SW480 (cell line): ENCODE data around the gene DYDC1.
"Not testable (repeated sequence)": the region's sequence is repeated elsewhere in the genome, so short reads cannot be mapped to it uniquely, and the experiment has no call there.

ENCODE experiments used
- DNase-seq: peaks from one replicate; pipeline ENCODE4 v3.0.0-alpha.2; 2016; ENCODE audit warnings: low spot score

Gene DYDC1

DNA sequence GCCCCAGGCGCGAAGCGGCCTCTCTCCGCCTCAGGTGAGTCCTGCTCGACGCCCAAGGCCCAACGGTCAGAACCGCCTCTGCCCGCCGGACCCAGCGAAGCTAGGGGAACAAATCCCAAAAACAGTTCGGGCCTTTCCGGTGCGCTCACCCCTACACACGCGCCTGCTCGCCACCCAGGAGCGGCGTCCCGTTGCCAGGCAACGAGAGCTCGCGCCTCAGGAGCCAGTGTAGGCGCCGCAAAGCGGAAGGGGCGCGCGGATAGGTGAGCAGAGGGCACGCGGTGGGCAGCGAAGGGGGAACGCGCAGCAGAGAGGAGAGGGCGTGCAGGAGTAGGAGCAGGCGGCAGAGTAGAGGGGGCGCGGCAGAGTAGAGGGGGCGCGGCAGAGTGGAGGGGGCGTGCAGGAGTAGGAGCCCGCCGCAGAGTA is at the start of gene DYDC1, which contains the start of gene DYDC2:
Gene DYDC1, minus strand, starts transcription at position 193 of the 426 bp plus-strand sequence. CDS start 4,154 bp downstream, outside the sequence.
Gene DYDC2, plus strand, starts transcription at position 219 of the 426 bp plus-strand sequence. CDS start 5,663 bp downstream, outside the sequence.
- DNase-seq = no peak

DNA sequence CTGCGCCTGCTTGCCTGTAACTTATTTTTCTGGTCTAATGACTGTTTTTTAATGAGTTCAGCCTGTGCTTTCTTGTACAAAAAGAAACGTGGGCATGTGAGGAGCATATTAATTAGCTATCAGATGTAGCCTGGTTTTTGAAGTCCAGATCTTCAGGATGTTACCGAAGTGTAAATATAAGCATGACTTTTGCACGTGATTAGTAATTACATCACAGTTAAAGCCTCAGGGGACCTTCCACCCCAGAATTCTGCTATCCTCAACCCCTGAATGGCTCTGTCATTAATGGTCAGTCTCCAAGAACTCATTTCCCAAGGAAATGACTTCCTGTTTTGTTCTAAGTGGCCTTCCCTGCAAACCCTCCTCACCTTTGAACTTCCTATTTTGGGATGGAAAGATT is 49.6 kb upstream of the DYDC1 start:
- no peak for DNase-seq

DNA sequence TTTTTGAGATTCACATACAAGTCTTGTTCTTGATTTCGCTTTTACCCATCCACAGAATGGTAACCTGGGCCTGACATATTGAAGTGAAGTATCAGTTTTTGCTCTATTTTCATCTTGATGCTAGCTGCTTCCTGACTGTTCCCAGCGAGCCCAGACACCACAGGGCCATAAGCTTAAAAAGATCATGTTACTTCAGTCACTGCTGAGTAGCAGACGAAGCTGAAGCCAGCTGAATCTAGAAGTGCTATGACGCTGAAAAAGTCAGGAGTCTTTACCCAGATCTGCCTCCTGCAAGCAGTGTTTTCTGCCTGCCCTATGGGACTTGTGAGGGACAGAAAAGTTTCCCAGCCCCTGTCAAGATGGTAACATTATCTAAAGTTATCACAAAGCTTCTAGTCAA is 49.1 kb upstream of the DYDC1 start:
- no peak for DNase-seq

DNA sequence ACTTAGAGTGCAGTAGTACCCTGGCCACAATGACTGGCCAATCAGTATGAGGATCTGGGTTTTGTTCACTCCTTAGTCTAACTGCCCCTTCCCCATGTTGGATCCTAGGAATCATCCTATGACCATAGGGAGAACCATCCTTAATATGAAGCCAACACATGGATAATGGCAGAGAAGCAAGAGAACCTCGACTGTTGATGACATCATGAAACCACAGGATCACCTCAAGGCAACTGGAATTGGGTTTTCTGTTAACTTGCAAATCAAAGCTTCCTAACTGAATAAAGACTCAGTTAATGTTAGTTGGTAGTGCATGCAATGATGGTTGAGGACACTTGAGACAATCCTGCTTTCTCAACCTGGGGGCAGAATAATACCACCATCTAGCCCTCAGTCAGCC is 48.5 kb upstream of the DYDC1 start:
- DNase-seq = no peak

DNA sequence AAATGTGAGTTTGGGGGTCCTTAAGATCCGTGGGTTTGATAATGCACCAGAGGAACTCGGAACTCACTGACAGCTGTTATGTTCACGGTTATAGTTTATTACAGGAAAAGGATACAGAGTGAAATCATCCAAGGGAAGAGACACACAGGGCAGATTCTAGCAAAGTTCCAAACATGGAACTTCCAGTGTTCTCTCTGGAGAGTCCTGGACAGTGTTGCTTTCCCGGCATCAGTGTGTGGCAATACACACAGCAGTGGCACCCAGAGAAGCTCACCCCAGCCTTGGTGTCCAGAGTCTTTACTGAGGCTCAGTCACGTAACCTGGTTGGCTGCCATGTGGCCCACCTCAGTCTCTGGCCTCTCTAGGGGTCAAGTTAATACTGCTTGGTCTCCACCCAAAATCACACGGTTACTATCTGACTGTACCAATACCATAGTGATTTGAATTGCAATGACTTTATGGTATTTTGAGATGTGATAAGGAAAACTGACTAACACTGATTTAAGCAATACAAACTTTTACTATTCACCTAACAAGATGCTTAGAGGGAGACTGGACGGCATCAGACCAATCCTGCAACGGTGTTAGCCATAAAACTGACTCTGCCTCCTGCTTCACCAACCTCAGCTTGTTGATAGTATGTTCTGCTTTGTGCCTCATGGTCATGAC is 43.7 kb upstream of the DYDC1 start:
- no peak for DNase-seq

DNA sequence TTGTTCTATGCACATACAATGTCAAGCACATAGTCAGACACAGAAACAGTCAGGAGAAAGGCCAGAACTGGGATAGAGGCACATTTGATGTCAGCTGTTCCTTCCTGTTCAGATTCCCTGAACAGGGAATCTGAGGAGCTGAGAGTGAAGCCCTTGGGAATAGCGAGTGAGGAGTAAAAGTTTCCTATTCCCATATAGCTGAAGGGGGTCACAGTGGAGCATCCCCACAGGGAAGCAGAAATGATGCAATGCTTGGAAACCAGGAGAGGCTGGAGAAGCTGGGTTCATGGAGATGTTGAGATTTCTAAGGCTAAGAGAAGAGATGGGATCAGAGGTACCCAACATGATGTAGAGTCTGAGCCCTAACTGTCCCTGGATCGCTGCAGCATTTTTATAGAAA is 40.5 kb upstream of the DYDC1 start:
- DNase-seq = peak; percentile 20

DNA sequence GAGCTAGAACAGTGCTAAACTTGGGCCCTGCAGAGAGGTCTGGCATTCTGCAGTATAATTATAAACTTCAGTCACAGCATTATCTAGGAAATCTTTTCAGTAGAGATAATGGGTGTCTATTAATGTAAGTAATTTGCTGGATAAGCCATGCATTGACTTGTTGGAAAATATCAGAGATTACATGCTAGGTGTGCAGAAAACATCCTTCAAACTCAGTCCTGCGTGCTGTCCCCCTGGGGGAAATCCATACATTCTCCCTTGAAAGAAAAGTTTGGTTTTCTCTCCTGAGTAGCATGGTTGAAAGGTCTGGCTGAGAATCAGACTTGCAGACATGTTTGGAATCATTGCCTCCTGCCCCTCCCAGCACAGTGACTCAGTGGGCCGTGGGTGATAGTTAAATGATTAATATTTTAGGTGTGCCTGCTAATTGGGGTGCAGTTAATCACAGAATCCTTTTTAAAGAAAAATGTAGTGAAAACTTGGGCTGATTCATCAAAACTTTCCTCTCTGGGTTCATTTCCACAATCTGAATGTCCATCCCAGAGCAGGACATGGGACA is 37.9 kb upstream of the DYDC1 start:
- DNase-seq = no peak

DNA sequence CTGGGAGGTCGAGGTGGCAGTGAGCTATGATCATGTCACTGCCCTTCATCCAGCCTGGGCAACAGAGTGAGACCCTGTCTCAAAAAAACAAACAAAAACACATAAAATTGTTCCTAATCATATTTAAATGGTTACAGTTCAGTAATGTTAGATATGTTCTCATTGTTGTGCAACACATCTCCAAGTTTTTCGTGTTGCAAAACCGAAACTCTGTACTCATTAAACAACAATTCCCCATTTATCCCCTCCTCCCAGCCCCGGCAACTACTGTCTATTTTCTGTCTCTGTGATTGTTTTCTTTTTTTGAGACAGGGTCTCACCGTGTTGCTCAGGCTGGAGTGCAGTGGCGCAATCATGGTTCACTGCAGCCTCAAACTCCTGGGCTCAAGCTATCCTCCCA is 35.7 kb upstream of the DYDC1 start:
- DNase-seq = no peak

DNA sequence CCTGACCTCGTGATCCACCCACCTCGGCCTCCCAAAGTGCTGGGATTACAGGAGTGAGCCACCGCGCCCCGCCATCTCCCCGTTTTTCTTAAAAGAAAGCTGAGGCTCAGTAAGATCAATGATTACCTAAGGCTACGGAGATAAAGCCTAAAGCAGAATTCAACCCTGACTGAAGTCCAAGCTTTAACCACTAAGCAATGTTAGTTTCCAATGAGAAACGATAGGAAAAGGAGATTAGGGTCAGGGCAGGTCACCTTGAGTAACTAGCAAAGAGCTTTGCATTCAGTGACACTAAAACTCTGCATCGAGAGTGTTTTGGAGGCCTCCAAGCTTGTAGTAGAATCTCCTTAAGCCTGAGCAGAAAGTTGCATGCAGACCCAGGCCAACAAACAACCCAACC is 34.2 kb upstream of the DYDC1 start:
- DNase-seq = no peak

DNA sequence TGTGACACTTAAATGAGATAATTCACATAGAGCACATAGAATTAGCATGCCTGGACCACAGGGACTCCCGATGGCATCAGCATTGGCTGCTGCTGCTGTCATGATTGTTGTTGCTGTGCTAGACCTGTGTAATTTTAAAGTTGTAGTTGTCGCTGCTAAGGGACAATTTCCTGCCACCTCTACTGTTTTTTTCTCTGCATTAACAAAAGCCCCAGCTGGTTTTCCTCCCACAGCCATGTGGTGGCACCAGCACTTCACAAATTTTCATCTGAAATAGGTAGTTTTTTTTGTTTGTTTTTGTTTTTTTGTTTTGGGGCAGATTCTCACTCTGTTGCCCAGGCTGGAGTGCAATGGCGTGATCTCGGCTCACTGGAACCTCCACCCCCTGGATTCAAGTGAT is 26.4 kb upstream of the DYDC1 start:
- peak; percentile 49 for DNase-seq

DNA sequence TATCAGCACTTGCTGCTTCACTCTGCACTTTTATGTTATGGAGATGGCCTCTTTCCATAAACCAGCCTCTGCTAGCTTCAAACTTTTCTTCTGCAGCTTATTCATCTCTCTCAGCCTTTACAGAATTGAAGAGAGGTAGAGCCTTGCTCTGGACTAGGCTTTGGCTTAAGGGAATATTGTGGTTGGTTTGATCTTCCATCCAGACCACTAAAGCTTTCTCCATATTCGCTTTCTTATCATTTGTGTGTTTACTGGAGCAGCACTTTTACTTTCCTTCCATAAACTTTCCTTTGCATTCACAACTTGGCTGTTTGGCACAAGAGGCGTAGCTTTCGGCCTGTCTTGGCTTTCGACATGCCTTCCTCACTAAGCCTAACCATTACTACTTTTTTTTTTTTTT is 23.6 kb upstream of the DYDC1 start:
- DNase-seq = no peak

DNA sequence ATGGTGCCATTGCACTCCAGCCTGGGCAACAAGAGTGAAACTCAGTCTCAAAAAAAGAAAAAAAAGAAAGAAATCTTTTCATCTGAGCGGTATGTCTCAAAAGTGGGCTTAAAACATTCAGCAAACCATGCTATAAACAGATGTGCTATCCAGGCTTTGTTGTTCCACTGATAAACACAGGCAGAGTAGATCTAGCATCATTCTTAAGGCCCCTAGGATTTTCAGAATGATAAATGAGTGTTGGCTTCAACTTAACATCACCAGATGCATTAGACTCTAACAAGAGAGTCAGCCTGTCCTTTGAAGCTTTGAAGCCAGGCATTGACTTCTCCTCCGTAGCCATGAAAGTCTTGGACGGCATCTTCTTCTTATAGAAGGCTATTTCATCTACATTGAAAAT is 23.1 kb upstream of the DYDC1 start:
- DNase-seq = no peak

DNA sequence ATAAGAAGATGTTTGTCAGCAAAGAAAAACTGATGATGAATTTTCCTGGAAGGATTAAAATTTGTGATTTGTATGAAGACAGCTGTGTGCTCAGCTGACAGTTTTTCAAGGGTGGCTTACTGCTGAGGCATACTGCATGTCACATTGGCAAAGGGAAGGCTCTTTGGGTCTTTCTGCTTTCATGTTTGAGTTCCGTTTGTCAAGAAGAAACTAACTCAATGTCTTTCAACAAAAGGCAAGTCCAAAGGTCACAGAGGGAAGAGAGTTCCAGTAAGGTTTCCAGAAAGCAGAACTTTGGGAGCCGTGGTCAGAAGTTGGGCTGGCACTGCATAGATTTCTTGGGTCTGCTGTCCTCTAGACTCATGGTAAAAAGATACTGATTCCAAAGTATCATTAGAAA is 16.9 kb upstream of the DYDC1 start:
- no peak for DNase-seq

DNA sequence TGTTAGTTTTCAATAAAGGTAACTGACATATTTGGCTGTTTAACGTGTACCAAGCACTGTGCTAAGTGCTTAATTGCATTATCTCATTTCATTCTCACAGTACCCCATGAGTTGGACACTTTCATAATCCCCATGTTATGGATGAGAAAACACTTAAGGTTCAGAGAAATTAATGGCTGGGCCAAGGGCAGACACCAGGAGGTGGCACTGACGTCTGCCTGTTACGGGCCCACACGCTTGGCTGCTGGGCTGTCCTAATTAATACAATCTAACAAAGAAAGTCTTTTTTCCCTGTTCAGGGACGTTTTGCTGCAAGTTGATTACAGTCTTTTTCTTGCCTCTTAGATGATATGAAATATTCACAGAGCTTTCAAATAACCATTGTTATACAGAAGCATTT is 16.1 kb upstream of the DYDC1 start:
- no peak for DNase-seq

DNA sequence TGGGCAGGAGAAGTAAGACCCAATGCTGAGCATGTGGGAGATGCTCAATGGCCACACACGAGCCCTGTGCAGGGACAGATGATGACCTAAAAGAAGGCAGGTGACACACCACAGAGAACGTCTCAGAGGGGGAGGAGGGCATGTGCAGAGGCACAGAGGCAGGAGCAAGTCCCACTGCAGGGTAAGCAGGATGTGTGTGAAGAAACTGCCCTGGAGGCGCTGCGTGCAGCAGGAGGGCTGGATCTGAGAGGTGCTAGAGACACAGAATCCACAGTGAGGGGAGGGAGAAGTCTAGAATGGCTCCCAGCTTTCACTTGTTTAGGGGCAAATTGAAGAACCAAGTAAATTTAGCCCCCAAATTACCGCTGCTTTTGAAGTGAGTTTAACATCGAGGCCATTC is 14.9 kb upstream of the DYDC1 start:
- no peak for DNase-seq

DNA sequence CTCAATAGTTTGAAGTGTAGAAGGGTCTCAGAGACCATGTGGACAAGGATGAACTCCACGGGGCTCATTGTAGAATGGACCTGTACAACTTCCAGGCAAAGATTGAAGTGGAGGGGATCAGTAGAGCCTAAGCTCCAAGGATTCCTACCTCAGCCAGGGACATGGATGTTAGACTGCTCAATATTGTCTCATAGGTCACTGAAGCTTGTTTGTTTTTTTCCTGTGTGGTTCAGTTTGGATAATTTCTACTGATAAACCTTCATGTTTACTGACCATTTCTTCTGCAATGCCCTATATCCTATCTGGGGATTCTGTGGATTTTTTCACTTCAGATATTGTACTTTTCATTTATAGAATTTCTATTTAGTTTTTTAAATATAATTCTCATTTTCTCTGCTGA is 9.0 kb upstream of the DYDC1 start:
- DNase-seq = no peak

DNA sequence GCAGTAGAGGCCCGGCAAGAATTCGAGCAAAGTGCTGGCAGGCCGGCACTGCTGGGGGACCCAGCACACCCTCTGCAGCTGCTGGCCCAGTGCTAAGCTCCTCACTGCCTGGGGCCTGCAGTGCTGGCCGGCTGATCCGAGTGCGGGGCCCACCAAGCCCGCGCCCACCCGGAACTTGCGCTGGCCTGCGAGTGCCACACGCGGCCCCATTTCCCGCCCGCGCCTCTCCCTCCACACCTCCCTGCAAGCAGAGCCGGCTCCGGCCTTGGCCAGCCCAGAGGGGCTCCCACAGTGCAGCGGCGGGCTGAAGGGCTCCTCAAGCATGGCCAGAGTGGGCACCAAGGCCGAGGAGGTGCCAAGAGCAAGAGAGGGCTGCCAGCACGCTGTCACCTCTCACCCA is 3.1 kb upstream of the DYDC1 start:
- no peak for DNase-seq

DNA sequence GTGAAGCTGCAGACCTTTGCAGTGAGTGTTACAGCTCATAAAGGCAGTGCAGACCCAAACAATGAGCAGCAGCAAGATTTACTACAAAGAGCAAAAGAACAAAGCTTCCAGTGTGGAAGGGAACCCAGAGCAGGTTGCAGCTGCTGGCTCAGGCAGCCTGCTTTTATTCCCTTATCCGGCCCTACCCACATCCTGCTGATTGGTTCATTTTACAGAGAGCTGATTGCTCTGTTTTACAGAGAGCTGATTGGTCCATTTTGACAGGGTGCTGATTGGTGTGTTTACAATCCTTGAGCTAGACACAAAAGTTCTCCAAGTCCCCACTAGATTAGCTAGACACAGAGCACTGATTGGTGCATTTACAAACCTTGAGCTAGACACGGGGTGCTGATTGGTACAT is 2.4 kb upstream of the DYDC1 start:
- not testable (repeated sequence) for DNase-seq

DNA sequence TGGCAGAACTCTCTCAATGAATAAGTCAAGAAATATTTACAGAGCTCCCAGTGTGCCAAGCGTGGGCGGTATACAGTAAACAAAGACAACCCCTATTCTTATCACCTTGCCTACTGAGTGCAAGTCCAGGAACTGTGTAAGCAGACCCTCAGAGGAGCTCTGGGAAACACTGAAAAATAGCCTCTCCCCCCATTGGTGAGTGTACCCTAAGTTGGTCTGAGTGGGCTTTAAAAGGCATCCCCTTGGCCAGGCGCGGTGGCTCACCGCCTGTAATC is 1.2 kb upstream of the DYDC1 start:
- DNase-seq = no peak

DNA sequence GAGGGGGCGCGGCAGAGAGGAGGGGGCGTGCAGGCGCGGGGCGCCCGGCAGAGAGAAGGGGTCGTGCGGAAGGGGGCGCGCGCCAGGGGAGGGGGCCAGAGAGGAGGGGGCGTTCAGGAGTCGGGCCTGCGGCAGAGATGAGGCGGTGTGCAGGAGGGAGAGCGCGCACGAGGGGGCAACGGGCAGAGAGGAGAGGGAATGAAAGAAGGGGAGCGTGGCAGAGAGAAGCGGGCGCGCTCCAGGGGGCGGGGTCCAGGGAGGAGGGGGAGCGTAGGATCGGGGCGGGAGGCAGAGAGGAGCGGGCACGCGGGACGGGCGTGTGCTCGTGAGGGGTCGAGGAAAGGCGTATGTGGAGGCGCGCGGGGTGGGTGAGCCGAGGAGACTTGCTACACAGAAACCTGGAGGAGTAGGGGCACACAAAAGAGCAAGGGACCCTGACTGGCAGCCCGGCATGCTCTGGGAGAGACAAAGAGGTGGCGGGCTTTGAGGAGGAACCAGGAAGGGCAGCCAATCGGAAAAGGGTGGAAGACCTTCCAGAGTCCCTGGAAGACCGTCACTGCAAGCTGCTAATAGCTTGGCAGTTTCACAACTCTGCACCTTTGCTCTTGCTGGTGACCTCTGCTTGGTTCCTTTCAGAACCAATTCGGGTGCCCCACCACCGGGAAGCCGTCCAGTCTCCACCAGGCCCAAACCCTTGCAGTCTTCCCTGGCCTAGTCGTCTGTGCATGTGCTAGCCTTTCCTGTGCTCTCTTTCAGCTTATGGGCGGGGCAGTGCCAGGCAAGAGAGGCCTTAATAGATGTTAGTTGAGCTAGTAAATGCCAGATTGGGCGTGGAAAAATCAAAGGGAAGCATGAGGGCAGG is 665 bp upstream of the DYDC1 start:
- DNase-seq = peak; percentile 60

DNA sequence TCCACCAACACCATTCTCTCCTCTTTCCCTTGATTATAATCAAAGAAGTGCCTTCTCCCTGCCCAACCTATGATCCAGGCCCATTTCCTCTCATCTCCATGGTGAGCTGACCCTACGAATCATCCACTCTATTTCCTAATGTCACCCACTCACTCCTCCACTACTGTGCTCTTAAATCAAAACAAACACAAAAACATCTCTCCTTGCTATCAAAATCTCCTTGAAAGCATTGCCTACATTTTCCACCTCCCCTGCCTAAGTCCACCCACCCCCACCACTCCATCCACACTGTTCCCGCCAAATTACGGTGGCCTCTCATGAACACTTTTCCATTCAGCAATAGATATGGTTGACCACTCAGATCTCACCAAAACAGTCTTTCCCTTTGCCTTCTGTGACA is 5.3 kb downstream of the DYDC1 start:
- no peak for DNase-seq

DNA sequence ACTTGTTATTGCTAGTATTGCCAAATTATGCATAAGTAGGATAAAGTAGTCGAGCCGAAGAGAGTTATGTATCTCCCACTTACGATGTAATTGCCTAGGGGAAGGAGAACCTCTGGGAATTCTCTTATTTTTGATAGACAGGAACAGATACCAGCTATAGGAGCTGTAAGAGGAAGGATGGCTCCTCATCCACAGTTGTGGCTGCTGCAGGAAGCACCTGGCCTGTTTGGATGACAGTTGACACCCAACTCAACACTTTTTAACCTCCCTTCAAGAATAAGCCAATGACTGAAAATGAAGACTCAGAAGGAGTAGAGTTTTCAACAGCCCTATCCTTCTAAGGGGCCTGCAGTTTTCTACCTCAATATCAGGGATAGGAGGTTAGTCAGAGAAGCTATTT is 6.3 kb downstream of the DYDC1 start:
- no peak for DNase-seq

DNA sequence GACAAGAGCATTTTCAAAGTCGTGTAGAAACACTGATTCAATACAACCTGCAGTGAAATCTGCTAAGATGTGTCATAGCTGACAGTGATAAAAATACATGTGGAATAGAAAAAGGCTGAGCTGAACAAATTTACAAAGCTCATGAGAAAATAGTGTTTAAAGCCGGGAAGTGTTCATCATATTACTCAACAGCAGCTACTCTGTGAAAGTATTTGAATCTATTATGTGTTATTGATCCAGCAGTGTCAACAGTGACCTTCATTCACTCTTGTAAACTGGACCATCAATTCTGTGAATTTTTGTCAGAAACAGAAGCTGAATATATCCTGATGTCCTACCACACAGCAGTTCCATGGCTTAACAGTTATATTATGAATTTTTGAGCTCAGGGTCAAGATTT is 11.6 kb downstream of the DYDC1 start:
- DNase-seq = no peak

DNA sequence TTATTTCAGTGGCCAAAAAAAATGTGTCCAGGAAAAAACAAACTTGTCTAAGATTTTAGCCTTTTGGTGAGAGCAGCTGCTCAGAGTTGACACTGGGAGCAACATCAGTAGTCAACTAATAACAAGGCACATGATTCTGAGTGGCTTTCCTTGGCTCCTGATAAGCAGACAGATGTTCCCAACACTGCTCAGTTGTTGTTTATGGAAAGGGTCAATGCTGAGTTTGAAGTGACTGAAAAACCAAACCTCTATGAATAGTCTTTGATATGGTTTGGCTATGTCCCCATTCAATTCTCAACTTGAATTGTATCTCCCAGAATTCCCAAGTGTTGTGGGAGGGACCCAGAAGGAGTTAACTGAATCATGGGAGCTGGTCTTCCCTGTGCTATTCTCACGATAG is 12.3 kb downstream of the DYDC1 start:
- no peak for DNase-seq
